Measurements from ENCODE around the gene SLC7A10. TPM values are rescaled to one million over a fixed set of nuclear protein-coding genes. Genes with fewer than 3 reads are reported as not detected.

SLC7A10 gene
- total RNA-seq, 1 donor: not detected

DNA sequence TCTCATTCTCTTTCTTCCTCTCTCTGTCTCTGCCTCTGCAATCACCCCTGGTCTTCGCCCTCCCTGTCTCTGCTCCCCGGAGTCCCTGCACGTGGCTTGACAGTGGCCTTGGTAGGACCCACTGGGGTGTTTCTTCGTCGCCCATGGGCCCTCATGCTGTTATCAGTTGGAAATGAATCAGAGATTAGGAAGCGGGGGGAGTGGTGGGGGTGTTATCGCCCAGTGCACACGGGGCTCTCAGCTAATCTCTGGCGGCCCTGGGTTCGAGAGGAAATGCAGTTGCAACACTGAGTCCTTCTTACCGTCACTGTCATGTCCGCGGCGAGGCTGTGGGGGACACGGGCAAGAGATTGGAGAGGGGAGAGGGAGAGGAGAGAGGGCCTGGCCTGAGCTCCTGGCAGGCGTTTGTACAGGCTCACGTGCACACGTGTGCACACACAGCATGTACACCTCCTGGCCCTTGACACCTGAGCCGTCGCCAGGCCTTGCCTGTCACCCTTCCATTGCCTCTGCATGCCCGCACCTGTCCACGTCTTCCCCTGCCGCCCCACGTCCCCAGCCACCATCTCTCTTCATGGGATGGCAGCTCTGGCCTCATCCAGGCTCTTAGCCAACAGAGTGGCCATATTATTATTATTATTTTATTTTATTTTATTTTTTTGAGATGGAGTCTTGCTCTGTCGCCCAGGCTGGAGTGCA, 37.8 kb upstream of the SLC7A10 start:
- DNase-seq (ENCODE audit: insufficient read length, low spot score, missing footprints): no peak
- Histone ChIP-seq H3K27ac (ENCODE audit: low read depth, low read length) (no peak overlapping the region), H3K4me1 (ENCODE audit: insufficient read depth, low read length) (no peaks in the 10 kb centered on the region), H3K27me3 (ENCODE audit: insufficient read depth, low read length) (no peaks in the 10 kb centered on the region), H3K4me2 (ENCODE audit: insufficient read depth, low read length) (no peak overlapping the region), H3K4me3 (ENCODE audit: insufficient read depth, low read length) (no peak overlapping the region), H2AFZ (ENCODE audit: low read length) (no peak overlapping the region), H3K36me3 (ENCODE audit: insufficient read depth, low read length) (no peaks in the 10 kb centered on the region), H3K9me3 (ENCODE audit: low read depth, low read length) (no peaks in the 10 kb centered on the region), H4K20me1 (ENCODE audit: insufficient read depth, low read length) (no peaks in the 10 kb centered on the region), H3K79me2 (ENCODE audit: insufficient read depth, low read length) (no peaks in the 10 kb centered on the region)
- TF ChIP-seq, protein P1, sequence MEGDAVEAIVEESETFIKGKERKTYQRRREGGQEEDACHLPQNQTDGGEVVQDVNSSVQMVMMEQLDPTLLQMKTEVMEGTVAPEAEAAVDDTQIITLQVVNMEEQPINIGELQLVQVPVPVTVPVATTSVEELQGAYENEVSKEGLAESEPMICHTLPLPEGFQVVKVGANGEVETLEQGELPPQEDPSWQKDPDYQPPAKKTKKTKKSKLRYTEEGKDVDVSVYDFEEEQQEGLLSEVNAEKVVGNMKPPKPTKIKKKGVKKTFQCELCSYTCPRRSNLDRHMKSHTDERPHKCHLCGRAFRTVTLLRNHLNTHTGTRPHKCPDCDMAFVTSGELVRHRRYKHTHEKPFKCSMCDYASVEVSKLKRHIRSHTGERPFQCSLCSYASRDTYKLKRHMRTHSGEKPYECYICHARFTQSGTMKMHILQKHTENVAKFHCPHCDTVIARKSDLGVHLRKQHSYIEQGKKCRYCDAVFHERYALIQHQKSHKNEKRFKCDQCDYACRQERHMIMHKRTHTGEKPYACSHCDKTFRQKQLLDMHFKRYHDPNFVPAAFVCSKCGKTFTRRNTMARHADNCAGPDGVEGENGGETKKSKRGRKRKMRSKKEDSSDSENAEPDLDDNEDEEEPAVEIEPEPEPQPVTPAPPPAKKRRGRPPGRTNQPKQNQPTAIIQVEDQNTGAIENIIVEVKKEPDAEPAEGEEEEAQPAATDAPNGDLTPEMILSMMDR (IDR thresholded peaks at IDR 0.05; ENCODE audit: extremely low read depth, low read depth, low read length): no peak

DNA sequence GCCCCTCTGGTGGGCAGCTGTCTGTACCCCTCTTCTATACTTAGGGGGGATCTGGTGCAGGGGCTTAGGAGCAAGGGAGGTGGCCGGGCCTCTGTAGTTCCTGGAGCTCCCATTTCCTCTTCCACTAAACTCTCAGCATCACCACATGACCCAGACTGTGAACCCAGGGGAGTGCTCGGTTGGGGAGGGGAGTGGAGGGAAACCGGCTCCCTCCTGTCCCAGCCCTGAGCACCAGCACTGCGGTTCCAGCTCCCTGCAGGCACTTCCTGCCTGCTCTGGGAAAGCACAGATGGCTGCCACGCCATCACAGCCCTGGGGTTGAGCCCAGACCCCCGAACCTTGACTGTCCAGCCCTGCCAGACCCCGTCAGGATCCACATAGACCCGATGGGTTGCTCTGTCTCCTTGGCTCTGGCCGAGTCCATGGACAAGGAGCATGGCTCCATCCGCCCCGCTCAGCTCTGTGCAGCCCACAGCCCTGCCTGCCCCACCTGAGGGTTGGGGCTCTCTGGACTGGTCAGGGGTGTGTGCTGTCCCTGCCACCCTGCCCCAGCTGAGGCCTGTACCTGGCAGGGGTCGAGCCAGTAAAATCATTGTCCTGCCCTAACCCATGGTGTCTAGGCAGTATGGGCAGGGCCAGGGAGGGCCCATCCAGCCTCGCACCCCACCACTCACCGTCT, 36.0 kb upstream of the SLC7A10 start:
- Histone ChIP-seq H3K27me3 (ENCODE audit: insufficient read depth, low read length) (no peaks in the 10 kb centered on the region), H3K4me1 (ENCODE audit: insufficient read depth, low read length) (no peaks in the 10 kb centered on the region), H3K36me3 (ENCODE audit: insufficient read depth, low read length) (no peaks in the 10 kb centered on the region), H3K79me2 (ENCODE audit: insufficient read depth, low read length) (no peaks in the 10 kb centered on the region), H2AFZ (ENCODE audit: low read length) (no peak overlapping the region), H4K20me1 (ENCODE audit: insufficient read depth, low read length) (no peaks in the 10 kb centered on the region), H3K4me2 (ENCODE audit: insufficient read depth, low read length) (no peak overlapping the region), H3K4me3 (ENCODE audit: insufficient read depth, low read length) (no peak overlapping the region), H3K9me3 (ENCODE audit: low read depth, low read length) (no peaks in the 10 kb centered on the region), H3K27ac (ENCODE audit: low read depth, low read length) (no peak overlapping the region)
- TF ChIP-seq, protein P1 (IDR thresholded peaks at IDR 0.05; ENCODE audit: extremely low read depth, low read depth, low read length): no peak
- DNase-seq (ENCODE audit: insufficient read length, low spot score, missing footprints): no peak

DNA sequence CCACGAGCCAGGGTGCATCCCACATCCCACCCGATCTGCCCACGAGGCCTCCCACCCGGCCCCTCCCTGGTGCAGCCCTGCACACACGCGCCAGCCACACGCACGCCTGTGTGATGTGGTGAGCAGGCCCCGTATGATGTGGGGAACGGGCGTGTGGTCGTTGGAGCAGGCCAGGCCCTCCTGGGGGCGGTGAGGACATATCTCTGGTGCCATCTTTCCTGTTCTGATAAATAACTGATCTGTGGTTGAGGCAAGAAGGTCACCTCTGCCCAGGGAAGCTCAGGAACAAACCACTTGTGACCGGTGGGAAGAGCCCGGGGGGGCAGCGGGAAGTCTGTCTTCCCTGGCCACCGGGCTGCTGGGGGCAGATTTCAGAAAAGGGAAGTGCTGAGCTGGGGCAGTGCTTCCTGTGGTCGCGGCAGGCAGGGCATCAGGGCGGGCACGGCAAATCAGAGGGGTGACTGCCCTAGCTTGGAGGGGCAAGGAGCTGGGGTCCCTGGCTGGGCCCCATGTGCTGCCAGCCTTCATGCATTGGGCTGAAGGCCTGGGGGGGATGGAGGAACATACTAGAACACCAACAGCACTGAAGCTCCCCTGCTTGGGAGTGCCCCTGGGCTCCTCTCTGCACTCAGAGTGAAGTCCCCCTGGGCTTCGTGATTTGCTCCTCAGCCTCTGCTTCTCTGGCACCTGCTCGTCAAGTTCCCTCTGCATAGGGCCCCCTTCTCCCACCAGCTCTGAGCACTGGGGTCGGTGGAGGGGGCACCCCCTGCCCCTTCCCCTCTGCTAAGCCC, 35.2 kb upstream of the SLC7A10 start:
- Histone ChIP-seq H3K4me3 (ENCODE audit: insufficient read depth, low read length) (no peak overlapping the region), H3K9me3 (ENCODE audit: low read depth, low read length) (no peaks in the 10 kb centered on the region), H3K27me3 (ENCODE audit: insufficient read depth, low read length) (no peaks in the 10 kb centered on the region), H3K4me2 (ENCODE audit: insufficient read depth, low read length) (no peak overlapping the region), H3K79me2 (ENCODE audit: insufficient read depth, low read length) (no peaks in the 10 kb centered on the region), H3K4me1 (ENCODE audit: insufficient read depth, low read length) (no peaks in the 10 kb centered on the region), H3K36me3 (ENCODE audit: insufficient read depth, low read length) (no peaks in the 10 kb centered on the region), H4K20me1 (ENCODE audit: insufficient read depth, low read length) (no peaks in the 10 kb centered on the region), H2AFZ (ENCODE audit: low read length) (no peak overlapping the region), H3K27ac (ENCODE audit: low read depth, low read length) (no peak overlapping the region)
- no peak for DNase-seq (ENCODE audit: insufficient read length, low spot score, missing footprints)
- TF ChIP-seq, protein P1 (IDR thresholded peaks at IDR 0.05; ENCODE audit: extremely low read depth, low read depth, low read length): no peak

DNA sequence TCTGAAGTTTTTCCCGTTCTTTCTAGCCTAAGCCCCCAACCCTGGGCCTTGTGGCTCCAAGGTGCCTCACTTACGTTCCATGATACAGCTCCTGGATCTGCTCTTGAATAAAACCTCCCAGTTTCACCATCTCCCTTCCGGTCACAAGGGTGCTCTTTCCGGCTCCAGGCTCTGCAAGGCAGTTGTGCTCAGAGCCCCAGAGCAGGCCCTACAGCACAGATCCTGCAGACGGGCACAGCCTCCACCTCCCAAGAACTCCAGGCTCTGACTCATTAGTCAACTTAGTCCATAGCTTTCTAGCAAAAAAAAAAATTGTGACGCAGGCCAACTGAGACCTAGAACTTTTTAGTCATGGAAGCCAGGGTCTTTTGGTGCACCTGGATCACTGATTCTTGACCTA, 33.9 kb upstream of the SLC7A10 start:
- Histone ChIP-seq H3K27ac (ENCODE audit: low read depth, low read length) (no peak overlapping the region), H3K79me2 (ENCODE audit: insufficient read depth, low read length) (no peaks in the 10 kb centered on the region), H2AFZ (ENCODE audit: low read length) (no peak overlapping the region), H4K20me1 (ENCODE audit: insufficient read depth, low read length) (no peaks in the 10 kb centered on the region), H3K4me1 (ENCODE audit: insufficient read depth, low read length) (no peaks in the 10 kb centered on the region), H3K4me3 (ENCODE audit: insufficient read depth, low read length) (no peak overlapping the region), H3K4me2 (ENCODE audit: insufficient read depth, low read length) (no peak overlapping the region), H3K36me3 (ENCODE audit: insufficient read depth, low read length) (no peaks in the 10 kb centered on the region), H3K9me3 (ENCODE audit: low read depth, low read length) (no peaks in the 10 kb centered on the region), H3K27me3 (ENCODE audit: insufficient read depth, low read length) (no peaks in the 10 kb centered on the region)
- TF ChIP-seq, protein P1 (IDR thresholded peaks at IDR 0.05; ENCODE audit: extremely low read depth, low read depth, low read length): no peak
- DNase-seq (ENCODE audit: insufficient read length, low spot score, missing footprints): peak; percentile 91

Measured in osteoblast (primary cell).